NCI-H2171 treated with DMSO at 0.1 percent for 48 hours (cell line): ENCODE measurements around the gene SAMD14.

Experiments used
- DNase-seq: peaks from one replicate; lab custom pipeline; 2025; lab: John Stamatoyannopoulos, UW

Gene SAMD14

DNA sequence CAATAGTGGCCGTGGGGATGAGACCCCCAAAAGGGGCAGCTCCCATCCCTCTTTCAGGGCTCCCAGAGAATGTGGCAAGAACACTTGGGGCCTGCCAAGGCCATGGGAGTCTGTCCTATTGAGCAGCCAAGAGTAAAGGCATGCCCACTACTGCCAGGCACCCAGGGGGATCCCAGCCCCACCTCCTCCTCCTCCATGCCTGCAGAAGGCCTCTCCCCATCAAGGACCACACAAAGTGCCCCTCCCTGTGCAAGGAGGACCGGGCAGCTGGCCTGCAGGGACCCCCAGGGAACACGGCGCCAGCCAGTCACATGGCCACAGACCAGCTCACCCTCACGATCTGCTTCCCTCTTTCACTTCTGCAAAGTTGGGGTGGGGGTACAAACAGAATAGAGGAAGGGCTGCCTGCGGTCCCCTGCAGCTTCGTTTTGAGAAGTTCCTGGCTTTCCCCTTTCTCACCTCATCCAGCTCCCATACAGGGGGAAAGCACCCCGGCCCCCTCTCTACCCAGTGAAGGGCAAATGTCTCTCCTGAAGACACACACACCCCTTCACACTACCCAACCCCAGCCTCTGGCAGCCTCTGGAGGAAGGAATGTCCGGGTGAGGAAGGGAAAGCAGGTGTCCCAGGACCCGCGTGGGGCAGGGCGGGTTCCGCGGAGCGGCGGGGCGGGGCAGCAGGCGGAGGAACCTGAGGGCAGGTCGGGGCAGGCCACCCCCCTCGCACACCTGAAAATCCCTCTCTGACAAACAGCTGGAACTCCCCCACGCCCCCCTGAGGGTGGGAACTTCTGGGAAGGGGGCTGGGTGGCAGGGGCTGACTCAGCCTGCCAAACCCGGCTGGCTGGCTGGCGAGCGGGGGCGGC, 18.5 kb upstream of the SAMD14 start:
- DNase-seq: peak; percentile 62

DNA sequence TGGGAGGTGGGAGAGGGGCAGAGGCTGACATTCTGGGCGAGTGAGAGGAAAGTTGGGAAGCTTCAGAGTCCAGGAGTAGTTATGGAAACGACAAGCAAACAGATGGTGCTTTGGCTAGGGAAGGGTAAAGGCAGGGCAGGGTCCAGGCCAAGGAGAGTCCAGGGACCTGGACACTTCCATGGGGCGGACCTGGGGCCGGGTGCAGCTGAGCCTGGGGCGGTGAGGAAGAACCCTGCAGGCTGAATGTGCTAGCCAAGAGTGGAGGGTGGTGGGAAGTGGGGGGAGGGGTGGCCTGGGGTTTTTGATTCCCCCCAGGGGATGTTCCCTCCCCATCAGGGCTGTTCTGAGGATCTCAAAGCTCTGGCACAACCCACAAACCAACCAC, 17.9 kb upstream of the SAMD14 start:
- DNase-seq: no peak

DNA sequence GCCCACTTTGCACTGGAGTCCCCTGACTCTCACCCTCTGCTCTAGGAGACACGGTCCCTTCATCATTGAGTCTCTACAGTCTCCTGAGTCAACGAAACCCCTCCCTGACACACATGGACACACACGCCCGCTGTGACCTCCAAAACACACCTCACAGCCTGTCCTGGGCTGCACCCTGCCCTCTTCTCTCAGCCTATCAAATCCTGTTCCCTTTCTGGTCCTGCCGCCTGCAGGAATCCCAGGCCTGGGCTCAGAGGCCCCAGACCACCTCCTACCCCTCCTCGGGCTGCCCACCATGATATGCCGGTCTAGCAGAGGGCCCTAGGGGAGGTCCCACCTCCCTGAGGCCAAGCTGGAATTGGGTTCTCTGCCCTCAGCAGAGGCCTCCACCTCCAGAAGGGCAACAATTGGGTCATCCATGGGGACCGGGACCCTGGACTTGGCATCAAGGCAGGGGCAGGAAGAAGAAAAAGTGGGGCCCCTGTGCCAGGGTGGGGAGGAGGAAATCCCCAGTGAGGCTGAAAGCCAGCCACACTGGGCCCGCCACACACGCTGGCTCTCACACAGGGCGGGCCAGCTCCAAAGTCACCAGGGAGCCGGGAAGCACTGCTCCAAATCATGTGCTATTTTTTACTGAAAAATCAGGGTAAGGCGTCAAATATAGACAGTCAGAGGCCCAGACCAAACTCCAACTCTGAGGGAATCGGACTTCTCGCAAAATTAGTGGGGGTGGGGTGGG, 17.1 kb upstream of the SAMD14 start:
- no peak for DNase-seq

DNA sequence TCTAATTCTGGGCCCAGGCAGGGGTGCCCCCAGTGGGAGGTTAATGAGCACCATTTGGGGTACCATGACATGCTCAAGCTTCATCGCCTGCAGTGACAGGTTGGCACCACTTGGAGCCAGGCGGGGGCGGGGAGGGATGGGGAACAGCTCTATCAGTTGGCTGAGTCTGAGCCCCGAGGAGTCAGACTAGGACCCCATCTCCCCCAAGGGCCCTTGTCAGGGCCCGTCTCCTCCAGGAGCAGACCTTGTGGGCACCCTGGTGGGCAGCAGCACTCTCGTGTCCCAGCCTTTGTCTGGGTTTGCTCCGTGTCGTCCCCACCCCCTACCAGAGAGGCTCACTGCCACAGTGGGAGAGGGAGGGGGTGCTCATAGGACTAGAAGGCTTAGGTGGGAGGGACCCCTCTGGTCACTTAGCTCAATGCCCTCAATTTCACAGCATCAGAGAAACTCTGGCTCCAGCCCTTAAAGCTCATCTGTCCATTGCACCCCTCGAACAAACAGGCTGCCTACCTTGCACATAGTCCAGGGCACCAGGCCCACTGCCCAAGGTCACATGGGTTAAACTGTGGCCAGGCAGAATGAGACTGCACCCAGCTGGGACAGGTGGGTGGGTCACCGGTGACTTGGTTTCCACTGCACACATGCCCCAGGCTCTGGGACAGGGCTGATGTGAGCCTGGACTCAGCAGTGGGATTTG, 16.4 kb upstream of the SAMD14 start:
- no peak for DNase-seq

DNA sequence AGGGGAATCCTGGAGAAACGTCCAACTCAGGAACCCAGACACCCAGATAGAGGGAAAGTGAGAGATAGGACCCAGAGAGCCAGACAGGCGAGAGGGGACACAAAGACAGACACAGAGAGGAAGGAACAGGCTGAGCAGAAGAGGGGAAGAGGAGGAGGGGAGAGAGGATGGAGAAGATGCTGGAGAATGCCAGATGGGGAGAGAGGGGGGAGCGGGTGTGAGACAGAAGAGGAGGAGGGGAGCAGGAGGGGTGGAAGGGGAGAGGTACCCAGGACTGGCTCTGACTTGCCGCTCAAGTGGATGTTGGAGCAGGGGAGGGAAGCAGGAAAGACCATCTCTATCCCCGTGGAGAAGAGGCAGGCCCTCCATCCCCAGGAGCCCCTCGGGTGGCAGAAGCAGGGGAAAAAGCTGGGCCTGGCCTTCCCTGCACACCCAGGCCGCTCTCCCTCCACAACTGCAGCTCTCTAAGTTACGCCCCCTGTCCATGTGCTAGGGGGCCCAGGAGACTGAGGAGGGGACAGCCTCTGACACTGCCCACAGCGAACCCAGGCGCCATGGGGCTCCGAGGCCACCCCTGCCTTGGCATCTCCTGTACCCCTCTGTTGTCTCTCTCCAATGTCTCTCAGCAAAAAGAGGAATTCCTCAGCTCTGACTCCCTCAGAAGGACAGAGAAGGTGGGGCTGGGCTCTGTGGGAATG, 15.7 kb upstream of the SAMD14 start:
- DNase-seq: peak; percentile 69

DNA sequence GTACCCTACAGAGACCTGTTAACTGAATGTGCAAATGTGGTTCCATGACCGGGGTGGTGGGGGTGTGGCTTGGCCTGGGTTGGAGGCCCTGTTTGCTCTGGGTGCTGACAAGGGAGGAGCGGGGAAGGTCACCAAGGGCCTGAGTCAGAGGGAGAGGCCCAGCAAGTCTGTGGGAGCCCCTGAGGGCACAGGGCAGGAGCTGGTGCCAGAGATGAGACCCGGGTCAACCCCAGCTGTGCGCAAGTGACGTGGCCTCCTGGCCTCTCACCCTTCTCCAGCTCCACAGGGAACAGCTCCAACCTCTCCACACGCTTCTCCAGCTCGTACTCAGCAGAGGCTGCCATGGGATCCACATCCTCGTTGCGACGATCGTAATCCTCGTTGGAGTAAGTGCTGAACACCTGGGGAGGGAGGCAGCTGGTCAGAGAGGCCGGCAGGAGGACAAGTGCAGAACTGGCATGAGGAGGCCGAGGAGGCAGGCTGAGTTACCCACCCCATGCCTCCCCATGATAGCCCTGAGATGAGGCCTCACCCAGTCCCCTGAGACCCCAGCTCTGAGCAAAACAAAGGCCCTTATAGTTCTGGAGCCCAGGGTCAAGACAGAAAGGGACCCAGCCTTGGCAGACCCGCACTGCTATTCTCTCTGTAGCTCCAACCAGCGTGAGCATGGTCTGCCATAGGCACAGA, 15.0 kb upstream of the SAMD14 start:
- no peak for DNase-seq

DNA sequence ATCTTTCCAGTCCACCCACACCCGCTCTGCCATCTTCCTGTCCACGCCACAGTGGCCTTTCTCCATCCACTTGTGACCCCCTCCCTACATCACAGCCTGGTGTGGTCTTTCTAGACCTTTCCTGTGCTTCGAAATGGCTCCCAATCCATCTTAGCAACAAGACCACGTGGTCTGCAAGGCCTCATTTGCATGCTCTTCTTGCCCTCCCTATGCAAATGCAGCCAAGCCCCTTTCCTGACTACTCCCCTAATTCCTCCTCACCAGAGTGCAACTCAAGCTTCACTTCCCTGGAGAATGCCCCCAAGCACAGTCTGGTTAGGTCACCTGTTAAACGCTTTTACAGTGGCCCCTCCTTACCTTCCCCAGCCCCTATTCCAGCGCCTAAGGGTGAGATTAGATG, 14.4 kb upstream of the SAMD14 start:
- DNase-seq: no peak

DNA sequence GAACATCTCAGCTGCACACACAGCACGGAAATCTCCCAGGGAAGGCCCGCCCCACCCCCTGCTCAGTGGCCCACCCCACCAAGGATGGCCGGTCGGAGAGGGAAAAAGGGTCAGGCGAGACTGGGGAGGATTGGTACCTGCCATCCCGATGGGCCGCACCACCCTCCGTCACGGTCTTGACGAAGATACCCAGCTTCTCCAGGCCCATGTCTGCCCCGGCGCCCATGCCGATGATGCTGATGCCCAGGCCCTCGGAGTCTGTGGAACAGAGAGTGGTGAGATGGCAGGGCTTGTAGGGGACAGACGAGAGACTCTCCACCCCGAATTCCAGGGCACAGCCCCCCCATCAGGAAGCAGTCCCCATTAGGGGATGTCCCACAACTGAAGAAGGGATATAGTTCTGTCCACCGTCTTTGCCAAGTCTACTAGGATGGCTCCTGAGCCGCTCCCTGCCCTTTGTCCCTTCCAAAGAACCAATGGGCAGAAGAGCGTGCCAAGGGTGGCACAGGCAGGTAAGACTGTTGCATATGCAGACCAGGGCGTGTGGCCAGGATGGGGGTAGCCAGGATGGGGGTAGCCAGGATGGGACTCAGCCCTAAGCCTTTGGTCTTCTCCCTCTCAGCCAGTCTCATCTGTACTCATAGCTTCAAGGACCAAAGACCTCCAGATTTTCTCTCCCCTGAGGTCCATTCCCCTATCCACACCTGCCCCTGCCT, 13.7 kb upstream of the SAMD14 start:
- DNase-seq: no peak

DNA sequence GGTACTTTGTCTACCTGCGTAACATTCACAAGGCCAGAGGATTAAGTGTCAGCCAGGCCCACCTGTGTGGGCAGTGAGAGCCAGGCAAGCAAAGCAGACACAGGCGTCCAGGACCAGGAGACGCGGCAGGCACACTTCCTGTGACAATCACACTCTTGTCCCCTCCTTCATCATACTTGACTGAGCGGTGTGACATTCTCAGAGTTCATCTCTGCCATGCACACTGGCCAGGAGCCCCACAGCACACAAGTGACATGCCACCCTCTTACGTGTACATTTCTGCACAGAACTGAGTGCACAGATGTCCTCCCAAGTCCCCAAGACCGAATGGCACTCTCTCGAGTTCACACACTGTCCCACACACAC, 11.8 kb upstream of the SAMD14 start:
- DNase-seq: no peak

DNA sequence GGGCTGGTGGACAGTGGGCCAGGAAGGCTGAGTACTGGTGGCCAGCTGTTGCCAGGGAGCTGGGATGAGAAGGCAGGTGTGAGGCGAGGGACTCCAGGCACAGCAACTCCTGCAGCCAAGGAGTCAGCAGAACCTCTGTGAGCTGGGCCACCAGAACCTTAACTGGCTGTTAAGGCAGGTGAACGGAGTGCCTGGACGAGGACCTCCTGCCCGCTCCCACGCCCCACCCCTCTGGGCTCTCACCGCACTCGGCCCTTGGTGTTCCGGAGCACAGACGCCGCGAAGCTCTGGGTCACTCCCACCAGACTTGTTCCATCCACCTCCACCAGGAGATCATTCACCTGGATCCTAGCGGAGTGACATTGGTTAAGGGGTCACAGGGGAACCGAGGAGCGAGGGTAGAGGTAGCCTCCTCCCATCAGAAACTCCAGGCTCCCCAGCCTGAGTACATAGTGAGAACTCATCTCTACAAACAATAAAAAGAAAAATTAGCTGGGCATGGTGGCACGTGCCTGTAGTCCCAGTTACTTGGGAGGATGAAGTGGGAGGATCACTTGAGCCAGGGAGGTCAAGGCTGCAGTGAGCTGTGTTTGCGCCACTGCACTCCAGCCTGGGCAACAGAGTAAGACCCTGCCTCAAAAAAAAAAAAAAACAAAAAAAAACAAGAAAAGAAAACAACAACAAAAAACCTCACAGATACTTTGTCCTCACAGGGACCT, 11.2 kb upstream of the SAMD14 start:
- DNase-seq: no peak

DNA sequence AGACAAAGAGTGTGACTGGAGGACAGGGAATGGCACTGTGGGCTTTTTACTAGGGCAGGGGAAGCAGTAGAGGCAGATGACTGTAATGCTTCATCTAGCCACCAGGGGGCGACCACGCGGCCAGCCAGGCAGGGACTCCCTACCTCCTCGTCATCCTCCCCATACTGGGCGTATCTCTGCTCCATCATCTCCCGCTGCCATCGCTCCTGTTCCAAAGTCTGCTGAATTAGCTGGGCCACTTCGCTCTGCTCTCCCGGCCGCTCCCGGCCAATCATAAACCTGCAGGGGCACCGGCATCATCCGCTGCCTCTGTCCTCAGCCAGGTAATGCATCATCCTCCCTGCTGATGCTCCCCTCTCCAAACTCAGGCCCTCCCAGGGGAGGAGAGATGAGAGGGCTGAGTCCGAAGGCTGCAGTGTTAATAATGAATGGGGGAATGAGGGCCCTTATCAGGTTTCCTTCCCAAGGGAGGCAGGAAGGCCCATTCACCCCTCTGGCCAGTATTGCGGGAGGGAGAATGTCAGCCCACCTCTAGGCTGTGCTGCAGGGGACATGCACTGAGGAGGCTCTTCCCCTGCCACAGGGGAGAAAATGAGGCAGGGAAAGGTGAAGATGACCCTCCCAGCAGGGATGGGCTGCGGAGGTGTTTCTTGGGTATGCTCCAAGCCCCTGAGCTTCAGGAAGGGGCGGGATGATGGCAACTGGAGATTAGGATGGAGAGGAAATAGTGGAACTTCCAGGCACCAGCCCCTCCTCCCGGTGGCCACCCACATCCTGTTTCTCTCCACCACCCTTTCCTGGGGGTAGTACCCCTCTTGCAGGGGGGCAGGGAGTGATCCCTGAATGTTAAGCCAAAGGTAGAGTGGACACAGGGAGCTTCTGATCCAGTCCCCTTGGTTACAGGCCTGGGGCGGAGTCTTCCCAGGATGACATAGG, 10.3 kb upstream of the SAMD14 start:
- peak; percentile 52 for DNase-seq

DNA sequence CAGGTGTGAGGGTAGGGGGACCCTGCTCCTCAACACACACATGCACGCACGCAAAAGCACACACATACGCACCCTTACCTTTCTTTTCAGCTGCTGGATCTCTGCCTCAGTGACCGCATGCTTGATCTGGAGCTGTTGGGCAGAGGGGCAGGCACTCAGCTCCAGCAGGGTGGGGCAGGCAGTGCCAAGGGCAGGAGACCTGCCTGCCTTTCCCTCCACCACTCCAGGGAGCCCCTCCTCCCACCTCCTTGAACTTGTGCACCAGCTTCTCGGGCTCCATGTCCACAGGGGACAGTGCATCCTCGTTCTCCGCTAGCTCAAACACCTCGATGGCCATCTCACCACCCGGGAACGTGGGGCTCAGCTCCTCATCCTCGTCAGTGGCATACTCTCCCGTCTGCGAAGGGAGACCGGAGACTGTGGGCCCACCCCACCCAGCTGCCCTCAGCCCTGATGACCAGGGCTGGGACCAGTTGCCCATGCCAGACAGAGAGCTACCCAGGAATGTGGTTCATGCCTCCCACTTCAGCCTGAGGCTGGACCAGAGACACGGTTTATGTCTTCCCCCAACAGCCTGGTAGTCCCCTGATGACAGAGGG, 9.3 kb upstream of the SAMD14 start:
- DNase-seq: no peak

DNA sequence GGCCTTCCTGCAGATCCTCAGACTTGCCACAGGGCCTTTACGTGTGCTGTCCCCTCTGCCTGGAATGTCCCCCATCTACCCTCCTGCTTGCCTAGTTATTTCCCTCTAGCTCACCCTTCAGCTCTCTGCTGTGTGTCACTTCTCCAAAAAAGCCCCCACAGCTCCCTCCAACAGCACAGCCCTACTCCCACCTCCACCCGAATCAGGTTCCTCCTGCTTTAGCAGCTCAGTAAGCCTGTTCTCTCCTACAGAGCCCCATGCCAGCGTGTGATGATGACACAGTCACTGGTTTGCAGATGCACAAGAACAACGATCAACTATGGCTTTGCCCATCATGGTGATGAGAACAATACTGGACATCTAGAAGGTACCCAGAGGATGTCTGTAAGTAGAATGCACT, 7.1 kb upstream of the SAMD14 start:
- DNase-seq: no peak

DNA sequence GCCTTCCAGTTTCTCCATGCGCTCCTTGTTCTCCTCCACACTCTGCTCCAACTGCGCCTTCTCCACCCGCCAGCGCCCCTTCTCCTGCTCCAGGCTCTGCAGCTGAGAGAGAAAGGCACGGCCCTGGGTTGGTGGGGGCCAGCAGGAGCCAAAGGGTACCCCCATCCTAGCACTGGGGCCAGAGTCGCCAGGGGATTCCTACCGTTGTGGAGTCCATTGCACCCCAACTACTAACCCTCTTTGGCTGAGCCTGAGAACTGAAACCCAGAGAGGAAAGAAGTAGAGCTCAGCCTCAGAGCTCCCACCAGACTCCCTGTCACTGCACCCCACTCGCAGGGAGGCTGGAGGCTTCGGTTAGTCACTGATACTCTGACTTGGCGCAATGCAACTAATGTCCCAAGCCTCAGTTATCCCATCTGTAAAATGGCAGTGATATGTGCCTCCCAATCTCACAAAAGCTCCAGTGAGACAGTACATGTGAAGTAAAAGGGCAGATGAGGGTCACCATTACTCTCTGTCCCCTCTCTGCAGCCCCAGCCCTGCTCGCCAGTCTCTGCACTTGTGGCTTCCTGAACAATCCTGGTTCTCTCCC, 6.2 kb upstream of the SAMD14 start:
- DNase-seq: no peak

DNA sequence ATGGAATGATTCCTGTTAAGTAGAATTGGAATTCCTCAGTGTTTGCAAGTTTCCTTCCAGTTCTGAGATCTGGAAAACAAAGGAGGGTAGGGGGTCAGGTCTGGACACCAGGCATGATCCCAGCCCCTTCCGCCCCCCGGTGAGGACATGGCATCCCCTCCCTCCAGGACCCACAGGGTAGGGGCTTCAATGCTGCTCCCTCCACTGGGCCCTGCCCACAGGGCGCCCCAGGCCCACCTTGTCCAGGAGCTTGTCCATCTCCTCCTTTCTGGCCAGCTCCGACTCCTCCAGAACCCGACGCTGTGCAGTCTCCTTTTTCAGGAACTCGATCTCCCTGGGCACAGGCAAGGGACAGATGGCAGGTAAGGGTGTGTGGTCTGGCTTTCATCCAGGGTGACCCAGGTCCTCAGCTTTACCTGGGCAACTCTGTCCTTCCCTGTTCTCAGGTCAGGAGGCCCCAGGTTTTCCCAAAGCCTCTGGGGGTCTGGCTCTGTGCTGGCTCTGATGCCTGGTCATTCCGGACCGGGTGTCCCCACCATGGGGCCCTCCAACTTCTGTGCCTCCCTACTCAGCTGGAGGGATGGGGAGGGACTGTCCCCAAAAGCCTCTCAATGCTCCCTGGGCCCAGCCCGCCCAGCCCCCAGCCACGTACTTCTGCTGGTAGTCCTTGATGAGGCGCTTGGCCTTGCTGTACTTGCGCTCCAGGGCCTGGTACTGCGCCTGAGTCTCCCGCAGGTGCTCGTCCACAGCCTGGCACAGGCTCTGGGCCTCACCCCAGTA, 5.5 kb upstream of the SAMD14 start:
- no peak for DNase-seq

DNA sequence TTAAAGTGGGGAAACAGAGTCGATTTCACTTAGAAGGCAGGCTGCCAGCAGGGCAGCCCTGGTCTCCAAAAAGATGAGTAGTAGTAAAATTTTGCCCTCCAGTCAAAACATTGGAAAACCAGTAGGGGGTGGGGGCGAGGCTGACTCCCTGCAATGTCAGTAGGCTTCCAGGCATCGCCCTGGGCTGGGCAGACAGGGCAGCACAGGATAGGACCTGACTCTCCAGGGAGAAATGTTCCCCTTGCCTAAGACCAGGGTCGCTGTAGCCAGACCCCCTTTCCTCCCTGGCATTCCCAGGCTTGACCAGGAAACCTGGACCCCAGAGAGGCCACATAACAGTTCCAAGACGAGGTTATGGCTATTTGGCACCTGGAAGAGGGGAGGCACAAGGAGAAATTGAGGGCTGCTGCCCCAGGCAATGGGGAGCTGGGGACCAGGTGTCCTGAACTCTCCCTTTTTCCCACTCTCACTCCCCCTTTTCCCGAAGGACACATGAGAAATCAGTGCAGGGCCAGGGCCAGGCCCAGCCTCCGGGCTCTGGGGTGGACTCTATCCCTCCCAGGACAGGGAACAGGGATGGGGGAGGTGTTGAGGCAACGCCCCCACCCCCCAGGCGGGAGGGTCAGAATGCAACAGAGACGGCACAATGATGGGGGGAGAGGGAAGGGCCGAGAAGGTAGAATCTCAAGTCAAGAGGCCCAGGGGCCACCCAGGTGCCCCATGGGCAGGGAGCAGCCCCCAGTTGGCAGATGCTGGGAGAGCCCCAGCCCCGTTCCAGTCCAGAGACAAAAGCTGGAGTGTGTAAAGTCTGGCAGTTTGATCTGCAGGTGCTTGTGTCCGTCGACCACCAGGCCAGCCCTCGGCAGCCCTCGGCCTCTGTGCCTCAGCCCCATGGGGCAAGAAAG, 4.5 kb upstream of the SAMD14 start:
- DNase-seq: no peak

DNA sequence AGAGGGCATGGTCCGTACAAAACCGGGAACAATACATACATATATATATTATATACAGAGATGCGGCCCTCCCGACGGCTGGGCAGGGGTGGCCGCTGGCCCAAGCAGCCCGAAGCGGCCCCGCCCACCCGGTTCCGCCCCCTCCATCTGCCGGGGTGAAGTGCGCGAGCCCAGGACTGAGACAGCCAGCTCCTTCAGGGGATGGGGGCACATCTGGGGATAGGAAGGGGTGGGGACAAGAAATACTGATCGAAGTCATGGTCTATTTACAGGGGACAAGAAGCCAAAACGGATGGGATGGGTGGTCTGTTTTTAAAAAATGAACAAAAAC, 3.8 kb upstream of the SAMD14 start:
- no peak for DNase-seq
